ENCODE data around the gene ASB10.

ASB10 gene

GRCh38 chr7:151186640-151187408 is at the start of gene ASB10:
ASB10 (minus strand) TSS chr7:151187250; CDS start chr7:151187130, 120 bp downstream.
- DNase-seq (ENCODE audit: low read depth): no peak

- DNase-seq (ENCODE audit: low read depth): no peak
These were observed 49.4 kb upstream of the ASB10 start for GRCh38 chr7:151236406-151236805.

- DNase-seq (ENCODE audit: low read depth): no peak
These were observed 48.2 kb upstream of the ASB10 start for GRCh38 chr7:151235091-151235787.

- no peak for DNase-seq (ENCODE audit: low read depth)
These were observed 46.8 kb upstream of the ASB10 start for GRCh38 chr7:151233804-151234203.

GRCh38 chr7:151232917-151233701 is 46.1 kb upstream of the ASB10 start:
- peak; percentile 61 for DNase-seq (ENCODE audit: low read depth)

GRCh38 chr7:151232091-151232916 is 45.3 kb upstream of the ASB10 start, which contains the start of gene CHPF2:
CHPF2 (plus strand) TSS chr7:151232483; CDS start chr7:151234012, 1,529 bp downstream.
- DNase-seq (ENCODE audit: low read depth): peak; percentile 71

GRCh38 chr7:151231080-151231479 is 44.0 kb upstream of the ASB10 start:
- DNase-seq (ENCODE audit: low read depth): no peak

GRCh38 chr7:151229249-151229648 is 42.2 kb upstream of the ASB10 start:
- no peak for DNase-seq (ENCODE audit: low read depth)

GRCh38 chr7:151228024-151228866 is 41.2 kb upstream of the ASB10 start:
- no peak for DNase-seq (ENCODE audit: low read depth)

- DNase-seq (ENCODE audit: low read depth): peak; percentile 98
These were observed 40.1 kb upstream of the ASB10 start, which contains the start of gene ABCF2 for GRCh38 chr7:151226875-151227782. ABCF2 (minus strand) TSS chr7:151227205; CDS start chr7:151226458, 747 bp downstream.

- DNase-seq (ENCODE audit: low read depth): no peak
These were observed 39.5 kb upstream of the ASB10 start for GRCh38 chr7:151226560-151226874.

GRCh38 chr7:151225948-151226510 is 39.0 kb upstream of the ASB10 start:
- DNase-seq (ENCODE audit: low read depth): no peak

- DNase-seq (ENCODE audit: low read depth): no peak
These were observed 36.7 kb upstream of the ASB10 start for GRCh38 chr7:151223728-151224127.

GRCh38 chr7:151218170-151218569 is 31.1 kb upstream of the ASB10 start:
- no peak for DNase-seq (ENCODE audit: low read depth)

GRCh38 chr7:151215396-151215795 is 28.3 kb upstream of the ASB10 start:
- no peak for DNase-seq (ENCODE audit: low read depth)

GRCh38 chr7:151213826-151214225 is 26.8 kb upstream of the ASB10 start:
- no peak for DNase-seq (ENCODE audit: low read depth)

GRCh38 chr7:151212626-151213025 is 25.6 kb upstream of the ASB10 start:
- DNase-seq (ENCODE audit: low read depth): no peak

GRCh38 chr7:151211155-151211772 is 24.2 kb upstream of the ASB10 start:
- DNase-seq (ENCODE audit: low read depth): no peak

Data from GM04504 (cell line).